HG02642 (cell line): Measurements from ENCODE around the gene TRANK1.
A peak's percentile ranks its signal among the peaks of the same experiment; 100 is the strongest.

ENCODE experiments used
- ATAC-seq: cut with Tn5 transposase; IDR thresholded peaks from one replicate; pipeline ENCODE4 v1.9.1; 2021; ENCODE audit warnings: mild to moderate bottlenecking; ENCODE audit not compliant: unreplicated experiment, poor library complexity

The TRANK1 gene

GRCh38 chr3:36813305-36813704 lies 131.5 kb downstream of the TRANK1 start:
- no peak for ATAC-seq

DNA sequence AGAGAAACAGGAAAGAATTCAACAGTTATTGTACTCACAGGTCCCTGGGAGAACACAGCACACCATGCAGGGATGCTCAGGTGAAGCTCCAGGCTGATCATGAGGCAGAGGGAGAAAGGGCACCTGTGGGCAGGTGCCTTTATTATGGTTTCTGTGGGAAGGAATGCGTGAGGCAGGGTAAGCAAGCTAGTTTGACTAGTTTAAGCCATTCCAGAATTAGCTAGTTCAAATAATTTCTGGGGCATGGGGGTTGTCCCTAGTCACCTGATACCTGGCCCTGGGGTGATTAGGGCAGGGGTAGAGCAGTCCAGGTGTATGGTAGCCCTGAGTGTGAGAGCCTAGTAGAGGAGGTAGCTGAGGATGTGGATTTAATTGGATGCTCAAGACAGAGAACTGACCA lies 132.6 kb downstream of the TRANK1 start:
- no peak for ATAC-seq

GRCh38 chr3:36811768-36812167 lies 133.1 kb downstream of the TRANK1 start:
- ATAC-seq, result no peak

DNA sequence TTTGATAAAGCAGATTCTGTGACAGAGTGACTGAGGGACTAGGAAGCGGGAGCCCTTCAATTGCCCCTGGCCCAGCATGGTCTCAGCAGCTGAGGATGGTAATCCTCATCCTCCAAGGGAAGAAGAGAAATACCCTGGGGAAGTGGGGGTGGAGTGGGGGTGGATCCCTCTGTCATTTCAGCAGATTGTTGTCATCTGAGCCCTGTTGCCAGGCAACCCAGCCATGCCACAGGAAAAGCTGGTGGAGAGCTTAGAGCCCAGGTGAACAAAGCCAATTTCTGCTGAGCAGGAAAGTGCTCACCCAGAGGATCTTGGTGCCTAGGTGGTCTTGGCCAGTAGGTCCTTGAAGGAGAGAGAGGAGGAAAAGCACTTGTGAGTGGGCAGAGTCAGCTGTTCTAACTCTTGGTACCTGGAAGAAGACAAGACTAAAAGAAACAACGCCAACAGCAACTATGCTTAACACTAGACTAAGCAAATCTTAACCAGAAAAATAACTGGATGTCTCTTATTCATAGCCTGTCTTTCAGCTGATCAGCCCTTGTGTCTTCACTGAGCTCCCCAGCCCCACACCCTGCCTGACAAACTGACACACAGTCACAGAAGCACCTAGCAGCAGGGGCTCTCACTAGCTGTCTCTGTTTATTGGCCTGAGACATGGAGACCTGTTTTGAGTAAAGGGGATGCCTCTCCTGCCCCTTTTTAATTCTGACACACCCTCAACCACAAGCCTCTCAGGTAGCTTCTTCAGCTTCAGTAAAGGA lies 140.4 kb downstream of the TRANK1 start:
- ATAC-seq, result no peak

- no peak for ATAC-seq
These were observed 141.6 kb downstream of the TRANK1 start for GRCh38 chr3:36803091-36803791.

DNA sequence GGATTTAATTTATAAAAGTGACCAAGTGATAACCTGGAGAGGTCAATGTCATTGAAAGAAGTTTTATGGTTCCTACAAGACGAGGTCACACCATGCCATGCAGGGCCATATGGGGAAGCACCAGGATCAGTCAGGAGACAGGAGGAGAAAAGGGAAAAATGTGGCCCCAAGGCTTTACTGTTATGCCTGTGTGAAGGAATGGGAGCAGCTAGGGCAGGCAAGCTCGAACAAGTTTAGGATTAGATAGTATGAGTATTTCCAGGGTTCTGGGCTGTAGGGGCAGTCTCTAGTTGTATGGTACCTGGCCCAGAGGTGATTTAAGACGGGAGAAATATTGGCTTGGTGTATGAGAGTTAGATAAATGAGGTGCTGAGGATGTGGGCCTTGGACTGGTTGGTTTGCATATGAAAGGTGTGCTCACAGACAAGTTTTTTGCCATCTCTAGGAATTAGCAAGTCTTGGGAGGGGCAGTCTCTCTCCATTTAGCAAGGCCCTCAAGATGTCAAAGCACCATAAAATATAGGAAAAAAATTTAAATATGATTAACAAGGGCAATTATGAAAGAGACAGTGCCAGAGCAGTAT lies 144.2 kb downstream of the TRANK1 start:
- no peak for ATAC-seq

- no peak for ATAC-seq
These were observed 148.0 kb downstream of the TRANK1 start for GRCh38 chr3:36796881-36797280.

DNA sequence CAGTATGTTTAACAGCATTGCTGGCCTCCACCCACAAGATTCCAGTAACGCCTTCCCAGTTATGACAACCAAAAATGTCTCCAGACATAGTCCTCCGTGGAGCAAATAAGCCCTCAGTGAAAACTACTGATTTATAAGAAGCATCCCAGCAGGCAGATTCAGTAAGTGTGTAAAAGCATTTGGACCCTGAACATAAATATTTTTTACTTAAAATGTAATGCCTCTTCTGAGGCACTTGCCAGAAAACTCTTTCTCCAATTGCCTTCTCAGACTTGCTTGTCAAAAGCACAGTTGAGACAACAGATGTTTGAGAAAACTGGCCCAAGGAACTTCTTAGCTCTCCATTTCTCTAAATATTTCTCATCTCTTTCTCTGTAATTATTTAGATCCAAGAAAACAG lies 148.7 kb downstream of the TRANK1 start:
- ATAC-seq, result no peak

DNA sequence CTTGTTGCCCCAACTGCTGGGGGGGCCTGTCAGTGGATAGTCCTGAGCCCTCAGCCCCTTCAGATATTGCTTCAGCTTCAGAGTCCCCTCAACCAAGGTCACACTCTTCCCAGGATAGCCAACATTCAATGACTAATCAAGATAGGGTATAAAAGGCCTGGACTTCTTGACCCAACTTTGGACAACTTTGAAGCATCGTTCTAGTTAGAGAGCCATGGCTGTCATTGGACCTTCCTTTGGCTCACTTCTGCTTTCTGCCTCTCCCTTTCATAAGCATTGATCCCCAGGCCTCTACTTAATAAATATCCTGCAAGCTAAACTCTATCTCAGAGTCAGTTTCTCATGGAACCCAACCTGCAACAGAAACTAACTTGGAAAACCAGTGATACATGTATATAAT lies 149.2 kb downstream of the TRANK1 start:
- ATAC-seq, result no peak

- ATAC-seq, result peak; percentile 73
These were observed 152.5 kb downstream of the TRANK1 start for GRCh38 chr3:36792342-36792741.

DNA sequence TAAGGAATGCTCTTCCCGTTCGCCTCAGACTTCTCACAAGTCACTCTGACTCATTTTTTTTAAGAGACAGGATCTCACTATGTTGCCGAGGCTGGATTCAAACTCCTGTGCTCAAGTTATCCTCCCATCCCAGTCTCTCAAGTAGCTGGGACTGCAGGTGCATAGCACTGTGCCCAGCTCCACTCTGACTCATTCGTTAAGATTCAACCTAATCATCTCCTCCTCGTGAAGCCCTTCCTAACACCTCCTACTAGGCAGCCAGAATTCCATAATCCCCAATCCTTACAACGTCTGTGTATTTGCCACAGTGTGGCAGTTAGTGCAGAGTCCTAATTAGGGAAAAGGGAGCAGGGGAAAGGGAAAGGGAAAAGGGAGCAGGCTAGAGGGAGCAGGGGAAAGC lies 154.1 kb downstream of the TRANK1 start:
- no peak for ATAC-seq

DNA sequence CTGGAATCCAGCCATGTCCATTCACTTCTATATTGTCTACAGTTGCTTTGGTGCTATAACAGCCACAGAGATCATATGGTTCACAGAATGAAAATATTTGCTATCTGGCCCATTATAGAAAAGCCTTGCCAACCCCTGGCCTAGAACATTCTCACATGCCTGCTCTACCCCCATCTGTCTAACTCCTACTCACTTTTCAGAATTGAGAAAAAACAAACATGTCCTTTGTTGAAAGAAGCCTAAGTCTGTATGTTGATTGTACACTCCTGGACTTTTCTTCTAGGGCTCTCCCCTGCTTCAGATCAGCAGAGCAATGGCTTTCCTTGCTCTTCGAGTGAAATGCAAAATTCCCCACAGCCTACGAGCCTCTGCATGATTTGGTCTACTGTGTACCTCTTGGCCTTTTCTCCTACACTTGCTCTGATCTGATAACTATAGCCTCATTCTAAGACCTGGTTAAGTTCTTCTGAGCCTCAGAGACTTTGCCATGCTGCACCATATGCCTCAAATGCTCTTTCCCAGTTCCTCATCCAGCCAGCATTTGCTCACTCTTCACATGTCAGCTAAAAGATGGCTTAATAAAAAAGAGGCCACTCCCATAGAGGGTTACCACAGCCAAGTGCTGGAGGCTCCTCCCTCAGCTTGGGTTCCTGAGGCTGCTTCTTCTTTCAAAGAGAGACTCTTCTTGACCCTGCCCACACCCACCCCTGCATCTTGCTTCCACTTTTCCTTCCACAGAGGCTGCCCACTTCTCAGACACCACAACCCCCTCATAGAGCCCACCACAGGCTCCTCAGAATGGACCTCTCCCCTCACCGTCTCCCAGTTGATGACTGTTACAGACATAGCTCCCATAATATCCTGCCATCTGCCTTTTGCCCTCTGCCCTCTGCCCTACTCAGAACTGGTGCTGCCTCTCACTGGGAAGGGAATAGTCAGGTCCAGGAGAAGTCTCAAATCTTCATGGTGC lies 157.6 kb downstream of the TRANK1 start:
- ATAC-seq, result no peak

GRCh38 chr3:36784138-36784635 lies 160.7 kb downstream of the TRANK1 start:
- no peak for ATAC-seq

- peak; percentile 80 for ATAC-seq
These were observed 167.2 kb downstream of the TRANK1 start for GRCh38 chr3:36777424-36778218.
